ENCODE measurements around the gene MARF1.
A peak's percentile ranks its signal among the peaks of the same experiment; 100 is the strongest.

DNA sequence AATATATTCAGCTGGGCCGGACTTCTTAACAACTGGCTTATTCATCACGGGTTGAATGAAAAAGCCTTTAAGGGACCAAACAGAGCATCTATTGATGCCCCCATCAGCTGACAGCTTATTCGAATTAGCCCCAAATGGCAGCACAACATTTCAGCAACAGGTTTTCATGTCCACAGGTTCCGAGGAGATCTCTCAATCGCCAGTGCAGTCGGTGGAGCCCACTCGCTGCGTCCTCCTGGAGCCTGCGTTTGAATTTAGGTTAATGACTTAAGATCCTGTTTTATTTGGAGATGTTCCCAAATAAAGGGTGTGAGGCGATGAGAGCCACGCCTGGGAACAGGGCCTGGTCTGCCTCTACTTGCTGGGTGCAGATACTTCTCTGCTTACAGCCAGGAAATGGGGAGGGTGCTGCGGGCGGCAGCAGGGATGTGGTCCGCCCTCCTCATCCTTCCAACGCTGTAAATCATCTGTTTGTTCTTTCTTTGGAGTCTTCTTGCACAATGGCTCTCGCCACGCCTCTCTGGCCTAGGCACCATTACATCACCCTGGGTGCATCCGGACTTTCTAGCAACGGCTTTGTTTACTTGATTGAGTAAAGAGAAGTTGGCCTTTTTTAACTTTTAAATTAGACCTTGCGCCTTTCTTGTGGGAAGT, 29.7 kb upstream of the MARF1 start:
- peak; percentile 50 for TF ChIP-seq POLR2A (IDR thresholded peaks at IDR 0.05; ENCODE audit: extremely low read depth, insufficient read length)
- TF ChIP-seq CTCF (IDR thresholded peaks at IDR 0.05; ENCODE audit: low read depth, low read length) = no peak
- TF ChIP-seq MYC (IDR thresholded peaks at IDR 0.05; ENCODE audit: low read depth, low read length) = peak; percentile 80; the same call in 1 of the 2 replicates
